Measurements from ENCODE around the gene KCMF1. TPM values are rescaled to one million over a fixed set of nuclear protein-coding genes. Genes with fewer than 3 reads are reported as not detected.

Gene KCMF1
- total RNA-seq, 1 donor from 2014 or later, result 55.2 TPM

DNA sequence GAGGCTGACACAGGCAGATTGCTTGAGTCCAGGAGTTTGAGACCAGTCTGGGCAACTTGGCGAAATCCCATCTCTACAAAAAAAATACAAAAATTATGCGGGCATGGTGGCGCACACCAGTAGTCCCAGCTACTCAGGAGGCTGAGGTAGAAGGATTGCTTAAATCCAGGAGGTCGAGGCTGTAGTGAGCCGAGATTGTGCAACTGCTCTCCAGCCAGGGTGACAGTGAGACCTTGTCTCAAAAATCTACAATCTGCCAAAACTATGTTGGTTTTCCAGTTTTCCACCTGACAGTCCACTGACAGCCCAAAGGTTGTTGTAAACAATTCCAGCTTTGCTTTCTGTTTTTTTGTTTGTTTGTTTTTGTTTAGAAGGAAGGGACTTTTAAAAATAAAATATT is 51.3 kb downstream of the KCMF1 start:
- DNase-seq (ENCODE audit: low spot score), result no peak

DNA sequence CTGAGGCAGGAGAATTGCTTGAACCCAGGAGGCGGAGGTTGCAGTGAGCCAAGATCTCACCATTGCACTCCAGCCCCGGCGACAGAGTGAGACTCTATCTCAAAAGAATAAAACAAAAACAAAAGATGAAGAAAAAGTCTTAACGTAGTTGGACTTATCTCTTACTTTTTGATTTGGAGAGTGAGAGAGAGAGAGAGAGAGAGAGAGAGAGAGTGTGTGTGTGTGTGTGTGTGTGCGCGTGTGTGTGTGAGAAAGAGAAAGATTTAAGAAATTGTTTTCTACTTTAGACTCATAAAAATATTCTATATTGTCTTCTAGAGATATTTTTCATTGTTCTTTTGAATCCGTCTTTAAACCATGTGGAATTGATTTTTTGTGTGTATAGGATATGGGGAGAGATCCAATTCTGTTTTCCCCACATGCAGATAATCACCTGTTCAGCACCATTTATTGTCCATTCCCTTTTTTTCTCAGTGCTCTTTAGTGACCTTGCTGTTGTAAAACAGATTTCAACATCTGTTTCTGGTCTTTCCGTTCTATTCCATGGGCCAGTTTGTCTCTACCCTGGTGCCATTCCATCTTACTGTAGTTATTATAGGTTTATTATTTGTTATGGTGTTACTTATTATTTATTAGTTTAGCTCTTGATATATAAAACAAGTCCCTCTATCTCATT is 53.5 kb downstream of the KCMF1 start:
- no peak for DNase-seq (ENCODE audit: low spot score)

GRCh38 chr2:85032621-85033020 is 61.7 kb downstream of the KCMF1 start:
- DNase-seq (ENCODE audit: low spot score), result no peak

GRCh38 chr2:85033388-85033787 is 62.4 kb downstream of the KCMF1 start:
- no peak for DNase-seq (ENCODE audit: low spot score)

- no peak for DNase-seq (ENCODE audit: low spot score)
Observed at GRCh38 chr2:85034158-85034557, 63.2 kb downstream of the KCMF1 start.

- no peak for DNase-seq (ENCODE audit: low spot score)
Observed at GRCh38 chr2:85037622-85038021, 66.7 kb downstream of the KCMF1 start.

DNA sequence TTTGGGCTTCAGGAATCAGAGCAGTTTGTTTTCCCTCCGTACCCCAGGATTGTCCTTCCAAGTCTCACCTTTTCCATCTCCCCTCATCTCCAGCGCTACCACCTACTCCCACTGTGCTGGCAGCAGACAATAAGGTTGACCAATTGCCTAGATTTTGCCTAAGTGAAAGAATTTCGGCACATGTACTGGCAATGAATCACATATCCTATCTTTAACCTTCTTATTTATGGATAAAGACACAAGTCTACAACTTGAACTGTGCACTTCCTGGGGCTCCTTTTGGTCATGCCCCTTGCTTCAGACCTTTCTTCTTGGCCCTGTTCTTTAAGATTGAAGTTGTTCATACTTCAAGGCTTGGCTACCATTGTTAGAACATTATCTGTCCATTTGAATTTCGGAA is 71.4 kb downstream of the KCMF1 start:
- DNase-seq (ENCODE audit: low spot score), result no peak

GRCh38 chr2:85048534-85048933 is 77.6 kb downstream of the KCMF1 start:
- no peak for DNase-seq (ENCODE audit: low spot score)

- no peak for DNase-seq (ENCODE audit: low spot score)
Observed at GRCh38 chr2:85049236-85049635, 78.3 kb downstream of the KCMF1 start.

- no peak for DNase-seq (ENCODE audit: low spot score)
Observed at GRCh38 chr2:85053802-85054201, 82.8 kb downstream of the KCMF1 start.

- DNase-seq (ENCODE audit: low spot score), result no peak
Observed at GRCh38 chr2:85057226-85057962, 86.4 kb downstream of the KCMF1 start.

- DNase-seq (ENCODE audit: low spot score), result no peak
Observed at GRCh38 chr2:85061896-85062295, 90.9 kb downstream of the KCMF1 start.

DNA sequence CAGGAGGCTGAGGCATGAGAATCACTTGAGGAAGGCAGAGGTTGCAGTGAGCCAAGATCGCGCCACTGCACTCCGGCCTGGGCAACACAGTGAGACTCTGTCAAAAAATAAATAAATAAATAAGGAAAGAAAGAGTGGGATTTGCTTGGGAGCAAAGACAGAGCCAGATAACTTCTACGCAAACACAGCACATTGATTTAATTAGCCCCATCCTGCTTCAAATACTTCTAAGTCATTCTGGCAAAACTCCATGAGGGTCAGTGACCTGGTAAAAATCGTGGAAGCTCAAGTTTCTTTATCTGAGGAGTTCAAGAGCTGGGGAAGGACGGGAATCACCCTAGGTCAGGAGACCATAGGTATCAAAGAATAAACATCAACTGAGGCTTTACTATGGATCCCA is 91.6 kb downstream of the KCMF1 start:
- no peak for DNase-seq (ENCODE audit: low spot score)

DNA sequence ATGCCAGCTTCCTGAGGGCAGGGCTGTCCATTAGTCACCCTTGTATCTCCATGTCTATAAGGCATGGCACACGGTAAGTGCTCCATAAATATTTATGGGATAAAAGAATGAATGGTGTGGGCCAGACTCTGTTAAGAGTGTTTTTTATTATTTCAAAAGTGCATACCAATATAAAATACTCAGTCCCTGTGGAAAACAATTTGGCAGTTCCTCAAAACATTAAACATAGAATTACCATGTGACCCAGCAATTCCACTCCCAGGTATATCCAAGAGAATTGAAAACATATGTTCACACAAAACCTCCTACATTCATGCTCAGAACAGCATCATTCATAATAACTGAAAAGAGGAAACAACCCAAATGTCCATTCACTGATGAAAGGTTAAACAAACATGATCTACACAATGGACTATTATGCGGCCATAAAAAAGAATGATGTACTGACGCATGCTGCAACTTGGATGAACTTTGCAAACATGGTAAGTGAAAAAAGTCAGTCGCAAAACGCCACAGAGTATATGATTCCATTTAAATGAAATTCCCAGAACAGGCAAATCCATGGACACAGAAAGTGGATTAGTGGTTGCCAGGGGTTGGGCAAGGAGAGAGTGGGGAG is 93.1 kb downstream of the KCMF1 start:
- DNase-seq (ENCODE audit: low spot score), result no peak

DNA sequence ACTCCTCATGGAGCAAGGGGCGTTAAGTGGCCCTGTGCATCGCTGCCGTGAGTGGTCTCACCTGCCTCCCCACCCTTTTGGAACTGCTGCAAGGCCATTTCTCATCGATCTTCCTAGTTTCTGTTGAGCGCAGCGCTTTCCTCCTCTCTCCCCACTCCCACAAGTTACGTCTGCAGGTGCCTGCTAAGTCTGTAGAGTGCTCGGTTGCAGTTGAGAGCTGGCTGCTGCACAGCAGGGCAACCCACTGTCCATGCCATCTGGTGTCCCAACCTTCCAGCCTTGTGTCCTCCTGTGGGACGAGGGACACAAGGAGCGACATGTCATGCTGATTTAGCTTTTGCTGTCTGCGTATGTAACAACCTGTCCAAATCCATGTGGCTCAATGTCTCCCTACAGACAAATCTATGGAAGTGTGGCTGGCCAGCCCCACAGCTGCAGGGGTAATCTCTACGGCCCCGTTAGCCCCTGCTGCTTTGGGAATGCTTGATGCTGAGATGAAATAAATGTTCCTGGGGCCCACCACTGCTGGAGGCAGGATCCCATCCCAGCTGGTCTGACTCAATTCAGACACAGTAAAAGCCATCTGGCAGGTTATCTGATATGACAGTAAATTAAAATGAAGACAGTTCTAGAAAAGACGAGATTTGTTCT is 94.1 kb downstream of the KCMF1 start:
- DNase-seq (ENCODE audit: low spot score), result no peak

- DNase-seq (ENCODE audit: low spot score), result no peak
Observed at GRCh38 chr2:85066006-85066740, 95.2 kb downstream of the KCMF1 start.

- peak; percentile 70 for DNase-seq (ENCODE audit: low spot score)
Observed at GRCh38 chr2:85066874-85067351, 96.0 kb downstream of the KCMF1 start.

DNA sequence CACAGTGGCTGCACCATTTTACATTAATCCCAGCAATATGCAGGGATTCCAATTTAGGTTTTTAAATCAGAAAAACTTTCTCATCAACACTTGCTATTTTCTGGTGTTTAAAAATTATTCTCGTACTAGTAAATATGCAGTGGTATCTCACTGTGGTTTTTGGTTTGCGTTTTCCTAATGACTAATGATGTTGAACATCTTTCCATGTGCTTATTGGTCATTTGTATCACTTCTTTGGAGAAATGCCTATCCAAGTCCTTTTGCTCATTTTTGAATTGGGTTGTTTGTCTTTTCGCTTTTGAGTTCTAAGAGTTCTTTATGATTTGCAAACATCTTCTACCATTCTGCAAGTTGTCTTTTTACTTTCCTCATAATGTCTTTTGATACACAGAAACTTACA is 100.1 kb downstream of the KCMF1 start:
- no peak for DNase-seq (ENCODE audit: low spot score)

DNA sequence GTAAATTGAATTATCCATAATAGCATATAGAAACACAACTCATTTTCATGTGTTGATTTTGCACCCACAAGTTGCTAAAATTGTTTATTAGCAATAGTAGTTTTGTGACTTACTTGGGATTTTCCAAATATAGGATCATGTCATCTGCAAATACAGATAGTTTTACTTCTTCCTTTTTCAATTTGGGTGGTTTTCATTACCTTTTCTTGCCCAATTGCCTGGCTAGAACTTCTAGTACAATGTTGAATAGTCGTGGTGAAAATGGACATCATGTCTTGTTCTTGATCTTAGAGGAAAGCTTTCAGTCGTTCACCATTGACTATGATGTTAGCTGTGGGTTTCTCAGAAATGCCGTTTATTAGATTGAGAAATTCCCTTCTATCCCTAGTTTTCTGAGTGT is 102.1 kb downstream of the KCMF1 start:
- DNase-seq (ENCODE audit: low spot score), result no peak

GRCh38 chr2:85076618-85077274 is 105.8 kb downstream of the KCMF1 start:
- no peak for DNase-seq (ENCODE audit: low spot score)

GRCh38 chr2:85077859-85078419 is 107.0 kb downstream of the KCMF1 start:
- DNase-seq (ENCODE audit: low spot score), result no peak

Data from ureter (tissue), 1 donor.